Amniotic stem cell (primary cell): ENCODE results near the gene RGS14.

Experiments used
- DNase-seq: peaks from one replicate; lab custom pipeline; 2025; lab: John Stamatoyannopoulos, UW

Gene RGS14

GRCh38 chr5:177357459-177358351 is at the start of gene RGS14:
Gene RGS14, plus strand, starts transcription at chr5:177357924. Its CDS starts 101 bp downstream, at chr5:177358025.
- no peak for DNase-seq

GRCh38 chr5:177308740-177309139 is 49.0 kb upstream of the RGS14 start:
- DNase-seq = no peak

- no peak for DNase-seq
These were observed 48.2 kb upstream of the RGS14 start for GRCh38 chr5:177309351-177310191.

GRCh38 chr5:177310332-177310731 is 47.4 kb upstream of the RGS14 start:
- no peak for DNase-seq

GRCh38 chr5:177310757-177311391 is 46.9 kb upstream of the RGS14 start:
- no peak for DNase-seq

- DNase-seq = no peak
These were observed 46.4 kb upstream of the RGS14 start for GRCh38 chr5:177311392-177311722.

- peak; percentile 90 for DNase-seq
These were observed 45.7 kb upstream of the RGS14 start, which contains the start of gene MXD3 for GRCh38 chr5:177311723-177312648. Gene MXD3, minus strand, starts transcription at chr5:177311898. Its CDS starts 68 bp downstream, at chr5:177311830.

- DNase-seq = no peak
These were observed 45.0 kb upstream of the RGS14 start for GRCh38 chr5:177312649-177313181.

GRCh38 chr5:177313561-177314259 is 44.0 kb upstream of the RGS14 start:
- no peak for DNase-seq

GRCh38 chr5:177314376-177315342 is 43.1 kb upstream of the RGS14 start:
- DNase-seq = no peak

- DNase-seq = no peak
These were observed 42.3 kb upstream of the RGS14 start for GRCh38 chr5:177315411-177315810.

- DNase-seq = no peak
These were observed 41.7 kb upstream of the RGS14 start for GRCh38 chr5:177316005-177316404.

GRCh38 chr5:177317959-177318377 is 39.8 kb upstream of the RGS14 start:
- peak; percentile 37 for DNase-seq

GRCh38 chr5:177319913-177320588 is 37.7 kb upstream of the RGS14 start:
- no peak for DNase-seq

- no peak for DNase-seq
These were observed 36.8 kb upstream of the RGS14 start for GRCh38 chr5:177320879-177321278.

GRCh38 chr5:177325868-177326381 is 31.8 kb upstream of the RGS14 start:
- no peak for DNase-seq

- DNase-seq = no peak
These were observed 29.9 kb upstream of the RGS14 start for GRCh38 chr5:177327539-177328522.
